ENCODE measurements around the gene NCOA5. TPM values are rescaled to one million over a fixed set of nuclear protein-coding genes. Genes with fewer than 3 reads are reported as not detected.

Gene NCOA5
- total RNA-seq, 2 donors from 2014 or later: 11.9 to 13.7 TPM

- H3K27ac ChIP-seq: no peak overlapping the region
- no peak for DNase-seq
- intact Hi-C loops (cut with DNase I): no loop called here
- H3K27me3 ChIP-seq: peaks cover 0 to 14% of the 10 kb centered on the region in 2 donors
- H3K36me3 ChIP-seq (replicated peaks in 1 of 2; ENCODE audit: insufficient read depth in 1 of 2, low read depth in 2 of 2): no peaks in the 10 kb centered on the region
- no peak overlapping the region for H3K4me3 ChIP-seq
- H3K9me3 ChIP-seq: no peaks in the 10 kb centered on the region
- ATAC-seq: no peak
- H3K4me1 ChIP-seq: peaks cover 19% of the 10 kb centered on the region
- TF ChIP-seq CTCF (IDR thresholded peaks at IDR 0.05) (no peak), POLR2A (IDR thresholded peaks at IDR 0.05) (no peak)
- 46 to 52% methylated on average over 10 of the region's 10 CpGs for WGBS, 2 donors
These were observed 64.4 kb downstream of the NCOA5 start for GRCh38 chr20:46025376-46025783.

- no peak overlapping the region for H3K27ac ChIP-seq
- WGBS, 2 donors: 35 to 36% methylated on average over 4 of the region's 4 CpGs
- H3K4me1 ChIP-seq: peaks cover 19% of the 10 kb centered on the region
- no peak overlapping the region for H3K4me3 ChIP-seq
- H3K36me3 ChIP-seq (replicated peaks in 1 of 2; ENCODE audit: insufficient read depth in 1 of 2, low read depth in 2 of 2): no peaks in the 10 kb centered on the region
- TF ChIP-seq CTCF (IDR thresholded peaks at IDR 0.05) (no peak), POLR2A (IDR thresholded peaks at IDR 0.05) (no peak)
- no peak for ATAC-seq
- H3K27me3 ChIP-seq: peaks cover 0 to 5% of the 10 kb centered on the region in 2 donors
- no peaks in the 10 kb centered on the region for H3K9me3 ChIP-seq
- intact Hi-C loops (cut with DNase I): no loop called here
- no peak for DNase-seq
These were observed 65.8 kb downstream of the NCOA5 start for GRCh38 chr20:46023999-46024398.

GRCh38 chr20:46023148-46023484, 66.6 kb downstream of the NCOA5 start:
- Histone ChIP-seq H3K36me3 (replicated peaks in 1 of 2; ENCODE audit: insufficient read depth in 1 of 2, low read depth in 2 of 2) (no peaks in the 10 kb centered on the region), H3K27me3 (no peaks in the 10 kb centered on the region), H3K9me3 (no peaks in the 10 kb centered on the region), H3K27ac (no peak overlapping the region), H3K4me3 (no peak overlapping the region), H3K4me1 (peaks cover 19% of the 10 kb centered on the region)
- intact Hi-C loops (cut with DNase I): no loop called here
- no peak for DNase-seq
- ATAC-seq: no peak
- TF ChIP-seq CTCF (IDR thresholded peaks at IDR 0.05): peak in 1 of 7 experiments; percentile 1
- no peak for TF ChIP-seq POLR2A (IDR thresholded peaks at IDR 0.05)
- WGBS, 2 donors: 34 to 35% methylated on average over 8 of the region's 8 CpGs

- WGBS, 2 donors: 1 to 2% methylated on average over 37 of the region's 37 CpGs
- H3K36me3 ChIP-seq (replicated peaks in 1 of 2; ENCODE audit: insufficient read depth in 1 of 2, low read depth in 2 of 2): no peaks in the 10 kb centered on the region
- H3K4me3 ChIP-seq: no peak overlapping the region
- H3K27ac ChIP-seq: no peak overlapping the region
- ATAC-seq (no peak), DNase-seq (peak; percentile 46 to 68 (median 55))
- H3K4me1 ChIP-seq: peaks cover 19% of the 10 kb centered on the region
- intact Hi-C loops (cut with DNase I): no loop called here
- H3K9me3 ChIP-seq: no peaks in the 10 kb centered on the region
- no peak for TF ChIP-seq POLR2A (IDR thresholded peaks at IDR 0.05)
- TF ChIP-seq CTCF (IDR thresholded peaks at IDR 0.05): peak; percentile 56 to 88 (median 65)
- H3K27me3 ChIP-seq: no peaks in the 10 kb centered on the region
These were observed 67.2 kb downstream of the NCOA5 start for GRCh38 chr20:46022411-46023147.

Measured in body of pancreas (tissue), 4 donors.